ENCODE measurements around the gene SAMD9L.

GRCh38 chr7:93156884-93157283, 8.7 kb upstream of the SAMD9L start:
- TF ChIP-seq CTCF (conservative IDR thresholded peaks at IDR 0.05; ENCODE audit: low read depth, low read length) = no peak
- no peak for TF ChIP-seq MXI1 (IDR thresholded peaks at IDR 0.05; ENCODE audit: borderline replicate concordance, low read depth, low read length)

Data from IMR-90 (cell line).